ENCODE results near the gene PARD3B. TPM values are rescaled to one million over a fixed set of nuclear protein-coding genes. Genes with fewer than 3 reads are reported as not detected.

PARD3B gene
- total RNA-seq, 2 donors from 2014 or later, result 15.0 to 17.8 TPM

DNA sequence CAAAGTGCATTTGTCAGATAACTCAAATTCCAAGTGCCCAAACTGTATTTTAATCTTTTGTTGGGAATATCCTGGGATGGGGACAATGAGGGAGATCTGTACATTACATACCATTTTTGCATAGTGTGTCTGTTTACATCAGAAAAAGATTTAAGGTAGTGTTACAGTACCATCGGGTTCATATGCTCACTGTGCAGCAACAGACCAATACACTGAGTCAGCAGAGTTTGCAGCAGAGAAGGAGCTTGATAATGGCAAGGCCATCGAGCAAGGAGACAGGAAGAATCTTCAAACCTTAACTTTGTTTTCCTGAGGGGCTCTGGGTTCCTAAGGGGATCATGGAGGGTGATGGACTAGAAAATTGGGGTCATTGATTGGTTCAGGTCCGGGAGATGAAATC is 399.7 kb downstream of the PARD3B start:
- Histone ChIP-seq H3K27me3 (no peaks in the 10 kb centered on the region), H3K36me3 (replicated peaks in 1 of 2; ENCODE audit: insufficient read depth in 1 of 2, low read depth in 2 of 2) (no peaks in the 10 kb centered on the region), H3K9me3 (no peaks in the 10 kb centered on the region), H3K4me3 (no peak overlapping the region), H3K27ac (no peak overlapping the region), H3K4me1 (peaks cover 15% of the 10 kb centered on the region)
- TF ChIP-seq POLR2A (IDR thresholded peaks at IDR 0.05), result no peak
- TF ChIP-seq, protein P1, sequence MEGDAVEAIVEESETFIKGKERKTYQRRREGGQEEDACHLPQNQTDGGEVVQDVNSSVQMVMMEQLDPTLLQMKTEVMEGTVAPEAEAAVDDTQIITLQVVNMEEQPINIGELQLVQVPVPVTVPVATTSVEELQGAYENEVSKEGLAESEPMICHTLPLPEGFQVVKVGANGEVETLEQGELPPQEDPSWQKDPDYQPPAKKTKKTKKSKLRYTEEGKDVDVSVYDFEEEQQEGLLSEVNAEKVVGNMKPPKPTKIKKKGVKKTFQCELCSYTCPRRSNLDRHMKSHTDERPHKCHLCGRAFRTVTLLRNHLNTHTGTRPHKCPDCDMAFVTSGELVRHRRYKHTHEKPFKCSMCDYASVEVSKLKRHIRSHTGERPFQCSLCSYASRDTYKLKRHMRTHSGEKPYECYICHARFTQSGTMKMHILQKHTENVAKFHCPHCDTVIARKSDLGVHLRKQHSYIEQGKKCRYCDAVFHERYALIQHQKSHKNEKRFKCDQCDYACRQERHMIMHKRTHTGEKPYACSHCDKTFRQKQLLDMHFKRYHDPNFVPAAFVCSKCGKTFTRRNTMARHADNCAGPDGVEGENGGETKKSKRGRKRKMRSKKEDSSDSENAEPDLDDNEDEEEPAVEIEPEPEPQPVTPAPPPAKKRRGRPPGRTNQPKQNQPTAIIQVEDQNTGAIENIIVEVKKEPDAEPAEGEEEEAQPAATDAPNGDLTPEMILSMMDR (IDR thresholded peaks at IDR 0.05), result no peak
- 90 to 100% methylated on average over 3 of the region's 3 CpGs for WGBS, 2 donors
- ATAC-seq (no peak), DNase-seq (no peak)
- intact Hi-C loops (cut with DNase I), result no loop called here

GRCh38 chr2:204945376-204945775 is 400.1 kb downstream of the PARD3B start:
- H3K36me3 ChIP-seq (replicated peaks in 1 of 2; ENCODE audit: insufficient read depth in 1 of 2, low read depth in 2 of 2), result no peaks in the 10 kb centered on the region
- intact Hi-C loops (cut with DNase I), result no loop called here
- TF ChIP-seq POLR2A (IDR thresholded peaks at IDR 0.05), result no peak
- no peaks in the 10 kb centered on the region for H3K27me3 ChIP-seq
- WGBS, 2 donors, result 90 to 91% methylated on average over 2 of the region's 2 CpGs
- H3K4me3 ChIP-seq, result no peak overlapping the region
- H3K27ac ChIP-seq, result no peak overlapping the region
- no peaks in the 10 kb centered on the region for H3K9me3 ChIP-seq
- peaks cover 15% of the 10 kb centered on the region for H3K4me1 ChIP-seq
- ATAC-seq, result no peak
- DNase-seq, result no peak

- no peak for TF ChIP-seq POLR2A (IDR thresholded peaks at IDR 0.05)
- TF ChIP-seq, protein P1 (IDR thresholded peaks at IDR 0.05), result no peak
- DNase-seq (no peak), ATAC-seq (no peak)
- Histone ChIP-seq H3K27me3 (no peaks in the 10 kb centered on the region), H3K27ac (no peak overlapping the region), H3K9me3 (no peaks in the 10 kb centered on the region), H3K36me3 (replicated peaks in 1 of 2; ENCODE audit: insufficient read depth in 1 of 2, low read depth in 2 of 2) (no peaks in the 10 kb centered on the region), H3K4me3 (no peak overlapping the region), H3K4me1 (peaks cover 15% of the 10 kb centered on the region)
- WGBS, 2 donors, result 93 to 98% methylated on average over 2 of the region's 2 CpGs
- intact Hi-C loops (cut with DNase I), result no loop called here
Observed at GRCh38 chr2:204946892-204947291, 401.6 kb downstream of the PARD3B start.

GRCh38 chr2:204947405-204947804 is 402.1 kb downstream of the PARD3B start:
- no peak for TF ChIP-seq POLR2A (IDR thresholded peaks at IDR 0.05)
- TF ChIP-seq, protein P1 (IDR thresholded peaks at IDR 0.05), result no peak
- peaks cover 15% of the 10 kb centered on the region for H3K4me1 ChIP-seq
- H3K9me3 ChIP-seq, result no peaks in the 10 kb centered on the region
- WGBS, 2 donors, result 17% methylated on average over 1 of the region's 1 CpG
- H3K36me3 ChIP-seq (replicated peaks in 1 of 2; ENCODE audit: insufficient read depth in 1 of 2, low read depth in 2 of 2), result no peaks in the 10 kb centered on the region
- no peak overlapping the region for H3K27ac ChIP-seq
- no peaks in the 10 kb centered on the region for H3K27me3 ChIP-seq
- ATAC-seq, result no peak
- no peak overlapping the region for H3K4me3 ChIP-seq
- DNase-seq, result no peak
- intact Hi-C loops (cut with DNase I), result no loop called here

DNA sequence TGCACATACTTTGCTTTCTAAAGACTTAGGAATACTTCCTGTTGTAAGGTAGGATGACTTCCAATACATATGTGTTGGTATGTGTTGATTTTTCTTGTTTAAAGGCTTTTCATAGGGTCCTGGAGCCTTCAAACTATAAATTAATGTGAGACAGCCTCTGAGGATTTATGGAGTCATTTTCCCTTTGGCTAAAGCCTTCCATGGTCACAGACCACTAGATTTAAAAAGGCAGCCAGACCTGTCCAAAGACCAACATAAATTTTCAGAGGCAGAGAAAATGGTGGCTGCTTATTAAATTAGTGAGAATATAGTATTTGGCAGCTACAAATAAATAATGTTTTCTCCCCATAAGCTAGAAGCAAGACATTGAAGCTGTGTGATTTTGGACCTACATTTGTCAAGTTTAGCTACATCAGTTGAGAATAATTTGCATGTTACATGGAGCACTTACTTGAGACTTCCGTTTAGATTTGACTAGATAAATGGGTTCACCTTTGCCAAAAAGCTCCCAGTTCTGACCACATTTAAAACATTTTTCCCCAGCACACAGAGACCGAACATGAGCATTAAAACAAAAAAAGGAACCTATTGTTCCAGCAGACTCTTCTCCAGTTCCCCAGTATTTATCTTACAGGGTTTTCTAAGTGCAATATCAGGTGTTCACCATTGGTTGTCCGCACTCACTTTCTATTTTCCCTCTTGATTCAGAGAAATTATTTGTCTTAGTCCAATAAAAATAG is 402.9 kb downstream of the PARD3B start:
- intact Hi-C loops (cut with DNase I), result no loop called here
- no peak for TF ChIP-seq POLR2A (IDR thresholded peaks at IDR 0.05)
- TF ChIP-seq, protein P1 (IDR thresholded peaks at IDR 0.05), result no peak
- Histone ChIP-seq H3K27me3 (no peaks in the 10 kb centered on the region), H3K4me3 (no peak overlapping the region), H3K9me3 (no peaks in the 10 kb centered on the region), H3K36me3 (replicated peaks in 1 of 2; ENCODE audit: insufficient read depth in 1 of 2, low read depth in 2 of 2) (no peaks in the 10 kb centered on the region), H3K27ac (no peak overlapping the region), H3K4me1 (peaks cover 15% of the 10 kb centered on the region)
- ATAC-seq, result no peak
- WGBS, 2 donors, result 75 to 86% methylated on average over 3 of the region's 3 CpGs
- no peak for DNase-seq
